IMR-90 (cell line): ENCODE results near the gene AKAP12.

ENCODE experiments used
- BHLHE40 ChIP-seq: fragments of 150-350 bp; IDR thresholded peaks from 2 replicates; pipeline ENCODE4 v1.6.1; 2016; ENCODE audit warnings: mild to moderate bottlenecking, low read depth, low read length
- POLR2A ChIP-seq: IDR thresholded peaks from 2 replicates; pipeline ENCODE4 v1.6.1; 2012; ENCODE audit warnings: mild to moderate bottlenecking, low read depth, low read length

DNA sequence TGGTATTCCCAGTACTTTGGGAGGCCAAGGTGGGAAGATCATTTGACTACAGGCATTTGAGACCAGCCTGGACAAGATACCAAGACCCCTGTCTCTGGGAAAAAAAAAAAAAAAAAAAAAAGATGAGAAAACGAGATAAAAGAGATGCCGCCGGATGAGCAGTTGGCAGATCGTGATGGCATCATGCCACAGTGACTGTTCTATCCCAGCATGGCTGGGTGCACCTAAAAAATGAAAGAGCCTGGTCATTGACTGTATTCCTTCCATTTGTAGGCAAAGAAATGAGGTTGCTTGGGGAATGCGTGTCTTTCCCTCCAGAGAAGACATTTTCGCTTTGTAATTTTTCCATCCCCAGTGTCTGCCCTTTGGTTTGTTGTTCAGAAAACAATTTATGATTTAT lies 12.9 kb downstream of the AKAP12 start:
- TF ChIP-seq BHLHE40 = no peak
- TF ChIP-seq POLR2A = no peak
